ENCODE data around the gene CACNA1G. TPM values are rescaled to one million over a fixed set of nuclear protein-coding genes. Genes with fewer than 3 reads are reported as not detected.

CACNA1G gene
- total RNA-seq, 1 donor from 2014 or later = 0.21 TPM

GRCh38 chr17:50521514-50521913 is 39.0 kb upstream of the CACNA1G start:
- no peaks in the 10 kb centered on the region for H3K9me3 ChIP-seq
- DNase-seq (no peak), ATAC-seq (no peak)
- intact Hi-C loops (cut with DNase I) = no loop called here
- H3K27ac ChIP-seq = no peak overlapping the region
- H3K4me1 ChIP-seq = no peaks in the 10 kb centered on the region
- TF ChIP-seq CTCF (IDR thresholded peaks at IDR 0.05) = no peak
- H3K36me3 ChIP-seq = no peaks in the 10 kb centered on the region
- no peak overlapping the region for H3K4me3 ChIP-seq
- H3K27me3 ChIP-seq (ENCODE audit: low read depth) = no peaks in the 10 kb centered on the region

GRCh38 chr17:50522766-50523165 is 37.7 kb upstream of the CACNA1G start:
- no peak for DNase-seq
- Histone ChIP-seq H3K36me3 (no peaks in the 10 kb centered on the region), H3K4me3 (no peak overlapping the region), H3K9me3 (no peaks in the 10 kb centered on the region), H3K27me3 (ENCODE audit: low read depth) (no peaks in the 10 kb centered on the region), H3K27ac (no peak overlapping the region), H3K4me1 (no peaks in the 10 kb centered on the region)
- ATAC-seq = no peak
- intact Hi-C loops (cut with DNase I) = no loop called here
- TF ChIP-seq CTCF (IDR thresholded peaks at IDR 0.05) = no peak

- intact Hi-C loops (cut with DNase I) = no loop called here
- Histone ChIP-seq H3K27me3 (ENCODE audit: low read depth) (no peaks in the 10 kb centered on the region), H3K36me3 (no peaks in the 10 kb centered on the region), H3K9me3 (no peaks in the 10 kb centered on the region), H3K4me3 (no peak overlapping the region), H3K4me1 (no peaks in the 10 kb centered on the region), H3K27ac (no peak overlapping the region)
- ATAC-seq (no peak), DNase-seq (no peak)
- TF ChIP-seq CTCF (IDR thresholded peaks at IDR 0.05) = no peak
Observed at GRCh38 chr17:50523208-50523607, 37.3 kb upstream of the CACNA1G start.

- intact Hi-C loops (cut with DNase I) = no loop called here
- ATAC-seq (no peak), DNase-seq (no peak)
- Histone ChIP-seq H3K4me3 (no peak overlapping the region), H3K9me3 (no peaks in the 10 kb centered on the region), H3K27ac (no peak overlapping the region), H3K27me3 (ENCODE audit: low read depth) (peaks cover 6% of the 10 kb centered on the region), H3K36me3 (no peaks in the 10 kb centered on the region), H3K4me1 (no peaks in the 10 kb centered on the region)
- no peak for TF ChIP-seq CTCF (IDR thresholded peaks at IDR 0.05)
Observed at GRCh38 chr17:50524838-50525237, 35.7 kb upstream of the CACNA1G start.

GRCh38 chr17:50527155-50527762 is 33.3 kb upstream of the CACNA1G start:
- peaks cover 25% of the 10 kb centered on the region for H3K27me3 ChIP-seq (ENCODE audit: low read depth)
- peaks cover 6% of the 10 kb centered on the region for H3K4me1 ChIP-seq
- no peaks in the 10 kb centered on the region for H3K9me3 ChIP-seq
- intact Hi-C loops (cut with DNase I) = no loop called here
- H3K36me3 ChIP-seq = no peaks in the 10 kb centered on the region
- ATAC-seq (no peak), DNase-seq (no peak)
- no peak overlapping the region for H3K4me3 ChIP-seq
- TF ChIP-seq CTCF (IDR thresholded peaks at IDR 0.05) = no peak
- H3K27ac ChIP-seq = no peak overlapping the region
